ENCODE results near the gene ATP8A2.

GRCh38 chr13:25616674-25617073, 244.9 kb downstream of the ATP8A2 start:
- no peak for TF ChIP-seq SIN3A (IDR thresholded peaks at IDR 0.05; ENCODE audit: borderline replicate concordance, insufficient read depth, low read length)
- TF ChIP-seq POLR2AphosphoS5 (IDR thresholded peaks at IDR 0.05; ENCODE audit: low read depth, low read length): no peak
- TF ChIP-seq, protein P1, sequence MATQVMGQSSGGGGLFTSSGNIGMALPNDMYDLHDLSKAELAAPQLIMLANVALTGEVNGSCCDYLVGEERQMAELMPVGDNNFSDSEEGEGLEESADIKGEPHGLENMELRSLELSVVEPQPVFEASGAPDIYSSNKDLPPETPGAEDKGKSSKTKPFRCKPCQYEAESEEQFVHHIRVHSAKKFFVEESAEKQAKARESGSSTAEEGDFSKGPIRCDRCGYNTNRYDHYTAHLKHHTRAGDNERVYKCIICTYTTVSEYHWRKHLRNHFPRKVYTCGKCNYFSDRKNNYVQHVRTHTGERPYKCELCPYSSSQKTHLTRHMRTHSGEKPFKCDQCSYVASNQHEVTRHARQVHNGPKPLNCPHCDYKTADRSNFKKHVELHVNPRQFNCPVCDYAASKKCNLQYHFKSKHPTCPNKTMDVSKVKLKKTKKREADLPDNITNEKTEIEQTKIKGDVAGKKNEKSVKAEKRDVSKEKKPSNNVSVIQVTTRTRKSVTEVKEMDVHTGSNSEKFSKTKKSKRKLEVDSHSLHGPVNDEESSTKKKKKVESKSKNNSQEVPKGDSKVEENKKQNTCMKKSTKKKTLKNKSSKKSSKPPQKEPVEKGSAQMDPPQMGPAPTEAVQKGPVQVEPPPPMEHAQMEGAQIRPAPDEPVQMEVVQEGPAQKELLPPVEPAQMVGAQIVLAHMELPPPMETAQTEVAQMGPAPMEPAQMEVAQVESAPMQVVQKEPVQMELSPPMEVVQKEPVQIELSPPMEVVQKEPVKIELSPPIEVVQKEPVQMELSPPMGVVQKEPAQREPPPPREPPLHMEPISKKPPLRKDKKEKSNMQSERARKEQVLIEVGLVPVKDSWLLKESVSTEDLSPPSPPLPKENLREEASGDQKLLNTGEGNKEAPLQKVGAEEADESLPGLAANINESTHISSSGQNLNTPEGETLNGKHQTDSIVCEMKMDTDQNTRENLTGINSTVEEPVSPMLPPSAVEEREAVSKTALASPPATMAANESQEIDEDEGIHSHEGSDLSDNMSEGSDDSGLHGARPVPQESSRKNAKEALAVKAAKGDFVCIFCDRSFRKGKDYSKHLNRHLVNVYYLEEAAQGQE (IDR thresholded peaks at IDR 0.05; ENCODE audit: insufficient read depth in 1 of 2, low read depth in 2 of 2, low read length in 2 of 2): no peak
- no peak for TF ChIP-seq TAF1 (IDR thresholded peaks at IDR 0.05; ENCODE audit: borderline replicate concordance, insufficient read depth, low read length)
- TF ChIP-seq FOXP2 (optimal IDR thresholded peaks at IDR 0.05; ENCODE audit: borderline replicate concordance, extremely low read depth, extremely low read length, insufficient read depth): no peak

Data from PFSK-1 (cell line).